Spinal cord (tissue), 10 donors: ENCODE data around the gene DUS4L. TPM values are rescaled to one million over a fixed set of nuclear protein-coding genes. Genes with fewer than 3 reads are reported as not detected.
A peak's percentile ranks its signal among the peaks of the same experiment; 100 is the strongest.

Source experiments
- DNase-seq, 6 donors: peaks; one replicate each; pipeline versions ENCODE4 v3.0.0 to v3.0.0-alpha.2; 2013 to 2015; ENCODE audit warnings: low spot score in 6 of 6, low read depth in 4 of 6
- H3K27ac ChIP-seq: one replicate; pipeline ENCODE4 v1.5.1; 2013; ENCODE audit warnings: low read depth, low read length, control low read depth
- H3K27me3 ChIP-seq: one replicate; pipeline ENCODE4 v1.6.1; 2013; ENCODE audit warnings: low read length; ENCODE audit not compliant: control insufficient read depth, insufficient read depth
- H3K36me3 ChIP-seq: one replicate; pipeline ENCODE4 v1.6.1; 2013; ENCODE audit warnings: low read length; ENCODE audit not compliant: control insufficient read depth, insufficient read depth
- H3K4me1 ChIP-seq: one replicate; pipeline ENCODE4 v1.6.1; 2013; ENCODE audit warnings: low read length; ENCODE audit not compliant: control insufficient read depth, insufficient read depth
- H3K4me3 ChIP-seq: one replicate; pipeline ENCODE4 v1.5.1; 2013; ENCODE audit warnings: low read depth, low read length, control low read depth
- H3K9me3 ChIP-seq: one replicate; pipeline ENCODE4 v1.6.1; 2013; ENCODE audit warnings: low read length; ENCODE audit not compliant: control insufficient read depth, insufficient read depth
- WGBS: methylation state at CpG from one replicate; pipeline ENCODE4 v1.1.5; 2013; ENCODE audit warnings: missing lambda C conversion rate; ENCODE audit not compliant: insufficient coverage; 5-methylcytosine and 5-hydroxymethylcytosine counted together
- polyA plus RNA-seq, 2 donors: library from polyadenylated mRNA; unstranded; fragments of 120-200 nt; gene quantifications; one replicate each; pipeline ENCODE4 v1.2.1, GENCODE V29; 2013; ENCODE audit not compliant: insufficient read length in 2 of 2
- total RNA-seq, 2 donors: library from RNA; depleted of rRNA in 1 of 2; stranded (reverse); fragments of 120-200 nt in 1 of 2; fragments of >200 nt in 1 of 2; gene quantifications; one replicate each; pipeline versions ENCODE4 v1.2.3 to v1.2.4, GENCODE V29; 2013 to 2014
- donor health status: healthy.

DUS4L gene
- total and polyA plus RNA-seq, 4 donors, result 11.1 to 16.3 (median 15.5) TPM

DNA sequence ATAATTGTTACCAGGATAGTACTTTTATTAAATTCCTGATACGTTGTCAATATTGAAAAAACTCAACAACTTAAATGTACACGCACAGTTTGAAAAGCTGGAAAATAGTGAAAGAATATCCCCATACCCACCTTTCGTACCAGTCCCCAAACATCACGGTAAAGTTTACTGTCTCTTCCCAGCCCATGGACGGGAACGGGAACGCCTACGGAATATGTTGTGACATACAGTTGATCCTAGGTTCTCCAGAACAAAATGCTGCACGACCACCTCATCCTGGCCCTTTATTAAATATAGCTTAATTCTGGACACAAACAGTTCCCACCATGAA is 15.7 kb downstream of the DUS4L start:
- peak overlapping the region; percentile 83 for H3K27ac ChIP-seq
- H3K4me1 ChIP-seq, result peaks cover 3% of the 10 kb centered on the region
- peak overlapping the region; percentile 80 for H3K4me3 ChIP-seq
- H3K9me3 ChIP-seq, result no peaks in the 10 kb centered on the region
- H3K36me3 ChIP-seq, result peaks cover 4% of the 10 kb centered on the region
- no CpG with 5 or more reads among the region's 9 CpGs for WGBS
- no peaks in the 10 kb centered on the region for H3K27me3 ChIP-seq
- DNase-seq, result no peak

DNA sequence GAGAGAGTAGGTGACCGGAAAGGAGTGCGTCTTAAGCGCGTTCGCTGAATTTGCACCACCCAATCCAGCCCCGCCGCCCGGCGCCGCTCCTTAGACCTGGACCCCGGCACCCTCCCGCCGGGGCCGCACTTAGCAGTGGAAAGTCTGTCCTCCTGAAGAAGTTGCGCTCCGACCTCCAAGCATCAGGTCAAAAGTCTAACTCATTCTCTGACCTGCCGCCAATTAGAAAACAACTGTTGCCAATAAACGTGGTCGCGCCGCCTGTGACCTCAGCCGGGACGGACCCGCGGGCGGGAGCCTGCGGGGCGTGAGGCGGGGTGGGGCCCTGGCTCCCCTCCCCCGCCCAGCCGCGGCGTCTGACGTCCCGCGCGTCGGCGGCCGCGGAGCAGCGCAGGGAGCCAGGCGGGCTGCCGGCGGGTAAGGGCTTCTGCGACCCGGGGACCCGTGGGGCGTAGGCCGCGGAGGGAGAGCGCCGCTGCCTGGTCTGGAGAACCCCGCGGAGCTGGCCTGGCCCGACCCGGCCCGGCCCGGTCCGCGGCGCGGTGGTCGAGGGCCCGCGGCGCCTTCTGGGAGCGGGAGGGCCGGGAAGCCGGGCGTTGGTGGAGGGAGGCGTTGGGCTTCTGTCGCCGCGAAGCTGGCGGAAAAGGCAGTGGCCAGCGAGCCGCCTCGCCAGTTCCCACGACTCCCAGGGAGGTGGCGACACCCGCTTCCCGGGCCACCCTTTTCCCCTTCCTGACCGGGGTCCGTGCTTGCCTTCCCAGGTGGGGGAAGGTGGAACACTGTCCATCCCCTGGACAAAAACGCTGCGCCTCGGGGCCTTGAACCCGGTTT is 16.3 kb downstream of the DUS4L start, which contains the start of gene BCAP29:
Gene BCAP29 (plus strand): TSS at position 362 of the 831 bp plus-strand sequence. CDS start 527 bp downstream, outside the sequence.
- Histone ChIP-seq H3K27me3 (no peaks in the 10 kb centered on the region), H3K36me3 (peaks cover 4% of the 10 kb centered on the region), H3K9me3 (no peaks in the 10 kb centered on the region), H3K4me1 (peaks cover 3% of the 10 kb centered on the region), H3K27ac (peak within 1 kb of the TSS; percentile 83), H3K4me3 (peak within 1 kb of the TSS; percentile 80)
- DNase-seq, result peak in 5 of 6 donors; percentile 39 to 86 (median 56)
- 0% methylated on average over 86 of the region's 89 CpGs for WGBS

DNA sequence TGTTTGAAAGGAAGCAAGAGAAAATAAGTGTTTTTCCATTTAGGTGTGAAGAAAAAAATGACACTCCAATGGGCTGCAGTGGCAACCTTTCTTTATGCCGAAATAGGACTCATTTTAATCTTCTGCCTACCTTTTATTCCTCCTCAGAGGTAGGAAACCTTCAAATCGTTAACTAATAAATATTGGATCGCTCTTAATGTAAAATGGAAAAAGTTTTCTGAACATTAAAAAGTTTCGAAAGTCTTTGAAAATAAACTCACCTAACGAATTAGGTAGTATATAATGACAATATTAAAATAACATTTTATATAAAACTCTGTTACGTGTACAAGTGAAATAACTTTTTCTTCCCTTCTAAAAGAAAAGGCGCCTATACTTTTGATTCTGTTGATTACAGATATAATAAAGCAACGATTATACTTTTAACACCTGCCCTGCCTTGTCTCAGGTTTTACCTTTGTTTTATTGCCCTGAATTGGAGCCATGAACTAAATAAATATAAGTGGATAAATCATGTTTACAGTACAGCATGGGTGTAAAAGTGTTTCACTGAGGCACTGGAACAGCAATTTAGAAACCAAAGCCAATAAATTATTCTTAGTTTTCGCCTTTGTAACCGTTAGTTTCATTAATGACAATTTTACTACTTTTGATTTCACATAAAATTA is 17.1 kb downstream of the DUS4L start:
- Histone ChIP-seq H3K36me3 (peaks cover 3% of the 10 kb centered on the region), H3K4me3 (peak overlapping the region; percentile 80), H3K27ac (peak overlapping the region; percentile 73), H3K27me3 (no peaks in the 10 kb centered on the region), H3K9me3 (no peaks in the 10 kb centered on the region), H3K4me1 (peaks cover 3% of the 10 kb centered on the region)
- no peak for DNase-seq
- no CpG with 5 or more reads among the region's 10 CpGs for WGBS

DNA sequence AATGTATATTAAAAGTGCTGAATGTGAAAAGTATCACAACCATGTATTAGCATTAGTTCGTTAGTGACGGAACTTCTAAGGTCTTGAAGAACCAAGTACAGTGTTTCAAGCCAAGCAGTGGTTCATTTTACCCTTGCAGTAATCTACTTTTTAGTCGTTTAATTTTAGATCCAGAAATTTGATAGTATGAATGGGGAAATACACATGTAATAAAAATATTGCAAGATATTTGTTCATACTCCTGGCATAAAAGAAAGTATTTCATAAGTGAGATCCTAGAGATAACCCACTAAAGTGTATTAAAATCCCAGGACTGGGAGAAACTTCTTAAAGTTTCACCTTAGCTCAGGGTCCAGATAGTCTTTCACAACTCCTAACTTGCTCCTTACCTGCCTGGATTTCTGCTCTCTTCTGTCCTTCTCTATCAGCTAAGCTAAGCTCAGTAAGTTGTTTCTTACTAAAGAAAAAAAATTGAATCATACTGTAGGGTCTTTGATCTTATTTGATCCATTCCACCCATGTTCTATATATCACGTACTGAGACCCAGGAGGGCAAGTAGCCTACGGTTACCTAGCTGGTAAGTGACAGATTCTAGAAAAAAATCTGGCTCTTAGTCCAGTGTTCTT is 17.7 kb downstream of the DUS4L start:
- Histone ChIP-seq H3K27ac (no peak overlapping the region), H3K4me1 (peaks cover 3% of the 10 kb centered on the region), H3K36me3 (peaks cover 3% of the 10 kb centered on the region), H3K9me3 (no peaks in the 10 kb centered on the region), H3K27me3 (no peaks in the 10 kb centered on the region), H3K4me3 (no peak overlapping the region)
- 83% methylated on average over 2 of the region's 5 CpGs for WGBS
- no peak for DNase-seq

DNA sequence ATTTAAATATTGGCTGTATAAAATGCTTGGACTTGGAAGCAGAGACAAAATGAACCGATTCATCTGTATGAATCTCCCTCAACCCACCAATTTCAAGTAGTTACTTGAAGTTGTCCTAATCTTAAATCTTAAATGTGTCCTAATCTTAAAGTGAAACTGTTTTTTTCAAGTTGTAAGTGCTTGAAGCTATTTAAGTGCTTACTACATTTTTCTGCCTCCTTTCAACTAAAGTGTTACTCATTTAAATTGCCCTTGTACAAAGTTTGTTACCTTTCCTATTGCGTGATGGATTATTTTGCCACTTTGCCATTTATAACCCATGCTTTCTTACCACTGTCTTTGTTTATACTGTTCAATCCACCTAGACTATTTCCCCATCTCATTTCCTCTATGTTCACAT is 19.1 kb downstream of the DUS4L start:
- no peak overlapping the region for H3K27ac ChIP-seq
- no peak for DNase-seq
- H3K27me3 ChIP-seq, result no peaks in the 10 kb centered on the region
- H3K4me1 ChIP-seq, result peaks cover 3% of the 10 kb centered on the region
- no peaks in the 10 kb centered on the region for H3K9me3 ChIP-seq
- H3K4me3 ChIP-seq, result no peak overlapping the region
- H3K36me3 ChIP-seq, result peaks cover 3% of the 10 kb centered on the region
- WGBS, result 80% methylated on average over 1 of the region's 2 CpGs

DNA sequence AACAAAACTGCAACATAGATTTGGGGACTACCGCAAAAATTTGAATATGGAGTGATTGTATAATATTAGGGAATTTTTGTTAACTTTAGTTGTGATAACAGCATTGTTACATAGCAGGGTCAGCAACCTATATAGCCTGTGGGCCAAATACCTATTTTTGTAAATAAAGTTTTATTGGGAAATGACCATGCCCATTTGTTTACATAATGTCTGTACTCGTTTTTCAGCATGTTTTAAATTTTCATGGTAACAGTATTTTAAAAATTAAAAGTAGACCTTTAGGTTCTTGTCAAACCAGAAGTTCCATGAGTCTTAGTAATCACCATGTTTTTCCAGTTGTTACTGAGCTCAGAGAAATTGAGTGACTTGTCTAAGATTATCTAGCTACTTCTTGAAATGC is 20.9 kb downstream of the DUS4L start:
- Histone ChIP-seq H3K27ac (no peak overlapping the region), H3K36me3 (peaks cover 3% of the 10 kb centered on the region), H3K4me1 (peaks cover 3% of the 10 kb centered on the region), H3K27me3 (no peaks in the 10 kb centered on the region), H3K4me3 (no peak overlapping the region), H3K9me3 (no peaks in the 10 kb centered on the region)
- no peak for DNase-seq
- WGBS, result no CpG with 5 or more reads among the region's 2 CpGs

DNA sequence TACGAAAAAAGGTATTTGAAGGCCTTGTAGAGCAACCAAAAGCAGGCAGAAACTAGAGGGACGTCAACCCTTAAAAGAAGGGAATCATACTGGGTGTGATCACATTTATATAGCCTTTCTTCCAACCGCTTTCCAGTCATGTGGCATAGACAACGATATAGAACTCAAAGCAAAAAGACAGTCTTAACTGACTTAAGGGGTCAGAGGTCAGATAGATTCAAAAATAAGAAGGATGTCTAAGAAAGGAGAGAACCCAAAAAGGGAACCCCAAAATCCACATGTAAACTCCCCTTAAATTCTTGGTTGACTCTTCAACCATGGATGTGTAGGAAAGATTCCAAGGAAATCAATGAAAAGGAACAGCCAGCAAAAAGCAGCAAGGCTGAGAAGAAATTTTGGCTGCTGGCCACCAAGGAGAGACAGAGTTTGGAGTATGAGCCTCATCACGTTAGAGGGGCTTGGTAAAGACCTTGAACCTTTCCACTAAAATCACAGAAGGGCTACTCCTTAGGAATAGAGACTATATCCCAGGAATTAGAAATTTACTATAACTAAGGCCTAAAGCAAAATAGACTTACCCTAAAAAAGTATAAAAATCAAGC is 24.9 kb downstream of the DUS4L start:
- no peak overlapping the region for H3K27ac ChIP-seq
- H3K27me3 ChIP-seq, result no peaks in the 10 kb centered on the region
- no peaks in the 10 kb centered on the region for H3K9me3 ChIP-seq
- H3K4me3 ChIP-seq, result no peak overlapping the region
- no peaks in the 10 kb centered on the region for H3K4me1 ChIP-seq
- no CpG with 5 or more reads among the region's 5 CpGs for WGBS
- peaks cover 3% of the 10 kb centered on the region for H3K36me3 ChIP-seq
- DNase-seq, result no peak

DNA sequence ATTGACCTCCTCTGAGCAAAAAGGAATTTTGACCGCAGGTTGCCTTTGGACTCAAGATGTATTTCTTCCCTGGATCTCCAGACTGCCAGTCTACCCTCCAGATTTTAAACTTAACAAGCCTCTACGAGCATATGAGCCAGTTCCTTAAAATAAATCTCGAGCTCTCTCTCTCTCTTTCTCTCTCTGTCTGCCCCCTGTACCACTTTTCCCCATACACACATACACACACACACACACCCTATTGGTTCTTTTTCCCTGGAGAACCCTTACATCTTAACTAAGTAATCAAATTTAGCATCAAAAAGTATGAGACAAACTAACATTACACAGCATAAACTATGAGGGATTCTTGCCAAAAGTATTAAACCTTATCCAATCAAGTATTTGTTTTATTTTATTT is 27.6 kb downstream of the DUS4L start:
- Histone ChIP-seq H3K9me3 (no peaks in the 10 kb centered on the region), H3K27ac (no peak overlapping the region), H3K27me3 (no peaks in the 10 kb centered on the region), H3K4me1 (no peaks in the 10 kb centered on the region), H3K4me3 (no peak overlapping the region), H3K36me3 (peaks cover 3% of the 10 kb centered on the region)
- WGBS, result 100% methylated on average over 3 of the region's 3 CpGs
- peak in 1 of 6 donors; percentile 77 for DNase-seq

DNA sequence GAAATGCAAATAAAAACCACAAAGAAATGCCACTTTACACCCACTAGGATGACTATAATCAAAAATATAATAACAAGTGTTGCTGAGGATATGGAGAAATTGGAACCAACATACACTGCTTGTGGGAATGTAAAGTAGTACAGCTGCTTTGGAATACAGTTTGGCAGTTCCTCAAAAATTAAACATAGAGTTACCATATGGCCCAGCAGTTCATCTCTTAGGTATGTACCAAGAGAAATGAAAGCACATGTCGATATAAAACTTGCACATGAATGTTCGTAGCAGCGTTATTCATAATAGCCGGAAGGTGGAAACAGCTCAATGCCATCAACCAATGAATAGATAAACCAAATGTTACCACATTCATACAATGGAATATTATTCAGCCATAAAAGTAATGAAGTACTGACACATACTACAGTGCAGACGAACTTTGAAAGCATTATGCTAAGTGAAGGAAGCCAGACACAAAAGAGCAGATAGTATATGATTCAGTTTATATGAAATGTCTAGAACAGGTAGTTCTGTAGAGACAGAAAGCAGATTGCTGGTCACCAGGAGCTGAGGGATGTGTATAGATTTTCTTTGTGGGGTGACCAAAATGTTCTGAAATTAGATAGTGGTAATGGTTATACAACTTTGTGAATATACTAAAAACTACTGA is 28.7 kb downstream of the DUS4L start:
- Histone ChIP-seq H3K36me3 (peaks cover 3% of the 10 kb centered on the region), H3K4me3 (no peak overlapping the region), H3K27me3 (no peaks in the 10 kb centered on the region), H3K27ac (no peak overlapping the region), H3K9me3 (no peaks in the 10 kb centered on the region), H3K4me1 (no peaks in the 10 kb centered on the region)
- DNase-seq, result peak in 2 of 6 donors; percentile 29 to 80
- no CpG with 5 or more reads among the region's 5 CpGs for WGBS
